ENCODE data around the gene ITGB2.

DNA sequence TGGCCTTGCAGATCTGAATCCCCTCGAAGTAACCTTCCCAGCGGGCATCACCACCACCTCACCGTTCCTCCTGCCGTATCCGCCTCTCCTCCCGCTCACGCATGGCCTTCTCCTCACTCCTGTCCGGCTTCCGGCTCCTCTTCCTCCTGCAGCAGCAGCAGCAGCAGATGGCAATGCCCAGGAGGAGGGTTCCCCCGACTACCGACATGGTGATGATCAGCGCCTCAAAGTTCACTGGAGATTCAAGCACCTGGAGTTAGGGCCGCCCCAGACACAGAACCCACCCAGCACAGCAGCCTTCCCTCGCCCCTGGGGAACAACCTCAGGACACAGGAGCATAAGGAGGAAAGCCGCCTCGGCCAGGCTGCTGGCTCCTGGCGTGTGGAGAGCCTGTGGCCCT lies 64.6 kb downstream of the ITGB2 start:
- TF ChIP-seq POLR2AphosphoS5 (IDR thresholded peaks at IDR 0.05; ENCODE audit: low read depth, low read length) (no peak), POLR2A (IDR thresholded peaks at IDR 0.05; ENCODE audit: borderline replicate concordance, extremely low read depth, insufficient read depth, insufficient read length) (no peak), EZH2 (IDR thresholded peaks at IDR 0.05) (no peak), EGR1 (IDR thresholded peaks at IDR 0.05; ENCODE audit: low read depth) (no peak), RAD21 (IDR thresholded peaks at IDR 0.05; ENCODE audit: low read depth) (no peak), SRF (IDR thresholded peaks at IDR 0.05; ENCODE audit: low read depth) (no peak), FOSL1 (IDR thresholded peaks at IDR 0.05; ENCODE audit: low read depth) (no peak), ZFX (IDR thresholded peaks at IDR 0.05) (no peak), CEBPB (IDR thresholded peaks at IDR 0.05; ENCODE audit: low read depth) (no peak)
- TF ChIP-seq, protein P1, sequence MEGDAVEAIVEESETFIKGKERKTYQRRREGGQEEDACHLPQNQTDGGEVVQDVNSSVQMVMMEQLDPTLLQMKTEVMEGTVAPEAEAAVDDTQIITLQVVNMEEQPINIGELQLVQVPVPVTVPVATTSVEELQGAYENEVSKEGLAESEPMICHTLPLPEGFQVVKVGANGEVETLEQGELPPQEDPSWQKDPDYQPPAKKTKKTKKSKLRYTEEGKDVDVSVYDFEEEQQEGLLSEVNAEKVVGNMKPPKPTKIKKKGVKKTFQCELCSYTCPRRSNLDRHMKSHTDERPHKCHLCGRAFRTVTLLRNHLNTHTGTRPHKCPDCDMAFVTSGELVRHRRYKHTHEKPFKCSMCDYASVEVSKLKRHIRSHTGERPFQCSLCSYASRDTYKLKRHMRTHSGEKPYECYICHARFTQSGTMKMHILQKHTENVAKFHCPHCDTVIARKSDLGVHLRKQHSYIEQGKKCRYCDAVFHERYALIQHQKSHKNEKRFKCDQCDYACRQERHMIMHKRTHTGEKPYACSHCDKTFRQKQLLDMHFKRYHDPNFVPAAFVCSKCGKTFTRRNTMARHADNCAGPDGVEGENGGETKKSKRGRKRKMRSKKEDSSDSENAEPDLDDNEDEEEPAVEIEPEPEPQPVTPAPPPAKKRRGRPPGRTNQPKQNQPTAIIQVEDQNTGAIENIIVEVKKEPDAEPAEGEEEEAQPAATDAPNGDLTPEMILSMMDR (IDR thresholded peaks at IDR 0.05 in 2 of 3, conservative IDR thresholded peaks at IDR 0.05 in 1 of 3; ENCODE audit: borderline replicate concordance in 1 of 3, insufficient read depth in 1 of 3, low read depth in 2 of 3, low read length in 2 of 3) = no peak
- TF ChIP-seq, protein P2, sequence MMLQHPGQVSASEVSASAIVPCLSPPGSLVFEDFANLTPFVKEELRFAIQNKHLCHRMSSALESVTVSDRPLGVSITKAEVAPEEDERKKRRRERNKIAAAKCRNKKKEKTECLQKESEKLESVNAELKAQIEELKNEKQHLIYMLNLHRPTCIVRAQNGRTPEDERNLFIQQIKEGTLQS (IDR thresholded peaks at IDR 0.05) = no peak
- TF ChIP-seq, protein P3, sequence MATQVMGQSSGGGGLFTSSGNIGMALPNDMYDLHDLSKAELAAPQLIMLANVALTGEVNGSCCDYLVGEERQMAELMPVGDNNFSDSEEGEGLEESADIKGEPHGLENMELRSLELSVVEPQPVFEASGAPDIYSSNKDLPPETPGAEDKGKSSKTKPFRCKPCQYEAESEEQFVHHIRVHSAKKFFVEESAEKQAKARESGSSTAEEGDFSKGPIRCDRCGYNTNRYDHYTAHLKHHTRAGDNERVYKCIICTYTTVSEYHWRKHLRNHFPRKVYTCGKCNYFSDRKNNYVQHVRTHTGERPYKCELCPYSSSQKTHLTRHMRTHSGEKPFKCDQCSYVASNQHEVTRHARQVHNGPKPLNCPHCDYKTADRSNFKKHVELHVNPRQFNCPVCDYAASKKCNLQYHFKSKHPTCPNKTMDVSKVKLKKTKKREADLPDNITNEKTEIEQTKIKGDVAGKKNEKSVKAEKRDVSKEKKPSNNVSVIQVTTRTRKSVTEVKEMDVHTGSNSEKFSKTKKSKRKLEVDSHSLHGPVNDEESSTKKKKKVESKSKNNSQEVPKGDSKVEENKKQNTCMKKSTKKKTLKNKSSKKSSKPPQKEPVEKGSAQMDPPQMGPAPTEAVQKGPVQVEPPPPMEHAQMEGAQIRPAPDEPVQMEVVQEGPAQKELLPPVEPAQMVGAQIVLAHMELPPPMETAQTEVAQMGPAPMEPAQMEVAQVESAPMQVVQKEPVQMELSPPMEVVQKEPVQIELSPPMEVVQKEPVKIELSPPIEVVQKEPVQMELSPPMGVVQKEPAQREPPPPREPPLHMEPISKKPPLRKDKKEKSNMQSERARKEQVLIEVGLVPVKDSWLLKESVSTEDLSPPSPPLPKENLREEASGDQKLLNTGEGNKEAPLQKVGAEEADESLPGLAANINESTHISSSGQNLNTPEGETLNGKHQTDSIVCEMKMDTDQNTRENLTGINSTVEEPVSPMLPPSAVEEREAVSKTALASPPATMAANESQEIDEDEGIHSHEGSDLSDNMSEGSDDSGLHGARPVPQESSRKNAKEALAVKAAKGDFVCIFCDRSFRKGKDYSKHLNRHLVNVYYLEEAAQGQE (IDR thresholded peaks at IDR 0.05; ENCODE audit: low read depth) = no peak
- TF ChIP-seq, protein P4, sequence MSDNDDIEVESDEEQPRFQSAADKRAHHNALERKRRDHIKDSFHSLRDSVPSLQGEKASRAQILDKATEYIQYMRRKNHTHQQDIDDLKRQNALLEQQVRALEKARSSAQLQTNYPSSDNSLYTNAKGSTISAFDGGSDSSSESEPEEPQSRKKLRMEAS (IDR thresholded peaks at IDR 0.05) = no peak
- TF ChIP-seq, protein P5, sequence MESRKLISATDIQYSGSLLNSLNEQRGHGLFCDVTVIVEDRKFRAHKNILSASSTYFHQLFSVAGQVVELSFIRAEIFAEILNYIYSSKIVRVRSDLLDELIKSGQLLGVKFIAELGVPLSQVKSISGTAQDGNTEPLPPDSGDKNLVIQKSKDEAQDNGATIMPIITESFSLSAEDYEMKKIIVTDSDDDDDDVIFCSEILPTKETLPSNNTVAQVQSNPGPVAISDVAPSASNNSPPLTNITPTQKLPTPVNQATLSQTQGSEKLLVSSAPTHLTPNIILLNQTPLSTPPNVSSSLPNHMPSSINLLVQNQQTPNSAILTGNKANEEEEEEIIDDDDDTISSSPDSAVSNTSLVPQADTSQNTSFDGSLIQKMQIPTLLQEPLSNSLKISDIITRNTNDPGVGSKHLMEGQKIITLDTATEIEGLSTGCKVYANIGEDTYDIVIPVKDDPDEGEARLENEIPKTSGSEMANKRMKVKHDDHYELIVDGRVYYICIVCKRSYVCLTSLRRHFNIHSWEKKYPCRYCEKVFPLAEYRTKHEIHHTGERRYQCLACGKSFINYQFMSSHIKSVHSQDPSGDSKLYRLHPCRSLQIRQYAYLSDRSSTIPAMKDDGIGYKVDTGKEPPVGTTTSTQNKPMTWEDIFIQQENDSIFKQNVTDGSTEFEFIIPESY (IDR thresholded peaks at IDR 0.05; ENCODE audit: extremely low read depth, insufficient replicate concordance, low read length) = no peak
